Mucosa of descending colon (tissue), 3 donors: ENCODE results near the gene SAP30BP. TPM values are rescaled to one million over a fixed set of nuclear protein-coding genes. Genes with fewer than 3 reads are reported as not detected.

Source experiments
- ATAC-seq: fragments of 200-7000 bp; cut with Tn5 transposase; one replicate; pipeline ENCODE4 v1.9.1; 2020; ENCODE audit warnings: mild to moderate bottlenecking, moderate library complexity
- DNase-seq, 3 donors: peaks; one replicate each; pipeline ENCODE4 v3.0.0-alpha.2; 2020
- H3K36me3 ChIP-seq: fragments of 200-600 bp; one replicate; pipeline ENCODE4 v1.8.0; 2021; ENCODE audit warnings: low read depth, mild to moderate bottlenecking
- H3K4me1 ChIP-seq: fragments of 200-600 bp; one replicate; pipeline ENCODE4 v1.8.0; 2021; ENCODE audit warnings: low read depth, mild to moderate bottlenecking
- H3K4me3 ChIP-seq: fragments of 200-600 bp; one replicate; pipeline ENCODE4 v1.8.0; 2021; ENCODE audit warnings: mild to moderate bottlenecking
- H3K9me3 ChIP-seq: fragments of 200-600 bp; one replicate; pipeline ENCODE4 v1.8.0; 2021; ENCODE audit warnings: mild to moderate bottlenecking
- intact Hi-C, 2 donors: fragments of 100-400 bp; cut with DNase I in 1 of 2; cut with micrococcal nuclease in 1 of 2; formaldehyde crosslinking; loops; one replicate each; pipeline versions ENCODE4 v1.11.0 to v1.11.1; 2022; cut with DNase I, micrococcal nuclease
- total RNA-seq, 3 donors: library from RNA; stranded (reverse); fragmentation: NEBNext Ultra II Directional in 2 of 3; extraction: Animal tissue kit (Norgen Biotek cat#: 25700) in 2 of 3; gene quantifications; one replicate each; pipeline versions ENCODE4 v1.2.1 to v1.2.4, GENCODE V29; 2021 to 2023
- TF ChIP-seq, protein P1 (sequence below): fragments of 200-600 bp; IDR thresholded peaks from one replicate; pipeline ENCODE4 v1.8.0; 2022; ENCODE audit warnings: antibody characterized with exemption, mild to moderate bottlenecking
- donor health status: DM: no; HTN: no; CAD: no; lungs with moderate emphysema.
- donor health status: DM: no; HTN: no; CAD: no.
- donor health status: DM: no; HTN: yes; CAD: no.

The SAP30BP gene
- total RNA-seq, 3 donors from 2014 or later = 76.5 to 83.8 (median 76.9) TPM

DNA sequence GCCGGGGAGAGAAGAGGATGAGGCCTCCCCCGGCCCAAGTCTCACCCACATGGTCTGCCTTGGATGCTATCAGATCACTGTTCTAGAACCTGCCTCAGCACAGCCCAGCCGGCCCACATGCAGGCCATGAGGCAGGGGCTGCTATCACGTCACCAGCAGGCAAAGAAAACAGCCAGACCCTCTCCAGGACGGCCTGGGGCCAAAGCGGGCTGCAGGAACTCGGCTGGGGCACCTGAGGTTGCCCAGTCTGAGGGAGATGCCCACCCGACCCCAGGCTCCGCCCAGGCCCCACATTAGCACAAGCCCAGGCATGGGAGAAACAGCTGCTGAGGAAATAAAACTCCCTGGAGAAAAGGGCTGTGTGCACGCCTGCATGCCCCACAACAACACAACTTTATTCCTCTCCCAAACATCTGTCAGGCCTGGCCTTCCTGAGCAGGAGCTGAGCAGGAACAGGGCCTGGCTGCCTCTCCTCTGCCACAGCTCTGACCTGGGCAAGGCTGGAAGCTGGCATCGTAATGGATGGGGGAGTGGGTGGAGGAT, 40.6 kb upstream of the SAP30BP start:
- ATAC-seq (no peak), DNase-seq (no peak)
- Histone ChIP-seq H3K9me3 (no peaks in the 10 kb centered on the region), H3K36me3 (no peaks in the 10 kb centered on the region), H3K4me1 (no peaks in the 10 kb centered on the region), H3K4me3 (no peak overlapping the region)
- intact Hi-C loops = no loop called here
- TF ChIP-seq, protein P1, sequence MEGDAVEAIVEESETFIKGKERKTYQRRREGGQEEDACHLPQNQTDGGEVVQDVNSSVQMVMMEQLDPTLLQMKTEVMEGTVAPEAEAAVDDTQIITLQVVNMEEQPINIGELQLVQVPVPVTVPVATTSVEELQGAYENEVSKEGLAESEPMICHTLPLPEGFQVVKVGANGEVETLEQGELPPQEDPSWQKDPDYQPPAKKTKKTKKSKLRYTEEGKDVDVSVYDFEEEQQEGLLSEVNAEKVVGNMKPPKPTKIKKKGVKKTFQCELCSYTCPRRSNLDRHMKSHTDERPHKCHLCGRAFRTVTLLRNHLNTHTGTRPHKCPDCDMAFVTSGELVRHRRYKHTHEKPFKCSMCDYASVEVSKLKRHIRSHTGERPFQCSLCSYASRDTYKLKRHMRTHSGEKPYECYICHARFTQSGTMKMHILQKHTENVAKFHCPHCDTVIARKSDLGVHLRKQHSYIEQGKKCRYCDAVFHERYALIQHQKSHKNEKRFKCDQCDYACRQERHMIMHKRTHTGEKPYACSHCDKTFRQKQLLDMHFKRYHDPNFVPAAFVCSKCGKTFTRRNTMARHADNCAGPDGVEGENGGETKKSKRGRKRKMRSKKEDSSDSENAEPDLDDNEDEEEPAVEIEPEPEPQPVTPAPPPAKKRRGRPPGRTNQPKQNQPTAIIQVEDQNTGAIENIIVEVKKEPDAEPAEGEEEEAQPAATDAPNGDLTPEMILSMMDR = no peak

DNA sequence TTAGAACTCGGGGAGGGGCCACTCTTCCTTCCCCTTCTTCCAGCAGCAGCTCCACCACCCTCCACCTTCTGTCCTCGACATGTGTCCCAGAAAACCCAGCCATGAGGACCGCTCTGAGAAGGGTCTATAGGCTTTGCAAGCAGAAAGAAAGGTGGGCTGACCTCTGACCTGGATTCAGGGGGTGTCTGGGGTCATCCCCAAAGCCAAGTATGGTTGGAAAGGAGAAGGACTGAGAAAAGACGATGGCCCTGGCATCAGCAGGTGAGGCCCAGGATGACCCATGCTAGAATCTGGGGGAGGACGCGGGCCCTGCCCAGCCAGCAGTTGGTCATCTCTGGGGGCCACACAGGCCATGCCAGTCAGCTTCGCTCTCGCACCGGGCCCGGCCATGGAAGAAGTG, 40.0 kb upstream of the SAP30BP start:
- Histone ChIP-seq H3K4me3 (no peak overlapping the region), H3K4me1 (no peaks in the 10 kb centered on the region), H3K36me3 (no peaks in the 10 kb centered on the region), H3K9me3 (no peaks in the 10 kb centered on the region)
- intact Hi-C loops = no loop called here
- ATAC-seq = no peak
- DNase-seq = no peak
- TF ChIP-seq, protein P1 = no peak

DNA sequence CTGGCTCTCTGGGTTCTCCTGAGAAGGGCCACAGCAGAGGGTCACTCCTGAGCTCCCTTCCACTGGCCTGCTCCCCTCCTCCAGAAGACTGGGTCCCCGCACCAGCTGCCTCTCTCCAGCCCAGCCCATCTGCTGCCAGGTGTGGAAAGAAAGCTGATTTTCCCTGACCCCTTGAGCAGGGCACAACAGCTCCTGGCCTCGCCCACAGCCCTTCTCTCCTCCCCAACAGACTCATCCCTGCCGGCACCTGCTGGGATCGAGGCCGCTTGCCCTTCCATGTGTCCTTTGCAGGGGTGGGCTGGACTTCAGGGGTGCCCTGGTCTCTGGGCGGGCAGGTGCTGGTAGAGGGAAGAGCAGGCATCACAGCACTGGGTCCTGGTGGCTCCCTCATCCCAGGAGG, 38.7 kb upstream of the SAP30BP start:
- Histone ChIP-seq H3K36me3 (no peaks in the 10 kb centered on the region), H3K9me3 (no peaks in the 10 kb centered on the region), H3K4me1 (peaks cover 10% of the 10 kb centered on the region), H3K4me3 (no peak overlapping the region)
- TF ChIP-seq, protein P1 = no peak
- ATAC-seq (no peak), DNase-seq (no peak)
- intact Hi-C loops = no loop called here

DNA sequence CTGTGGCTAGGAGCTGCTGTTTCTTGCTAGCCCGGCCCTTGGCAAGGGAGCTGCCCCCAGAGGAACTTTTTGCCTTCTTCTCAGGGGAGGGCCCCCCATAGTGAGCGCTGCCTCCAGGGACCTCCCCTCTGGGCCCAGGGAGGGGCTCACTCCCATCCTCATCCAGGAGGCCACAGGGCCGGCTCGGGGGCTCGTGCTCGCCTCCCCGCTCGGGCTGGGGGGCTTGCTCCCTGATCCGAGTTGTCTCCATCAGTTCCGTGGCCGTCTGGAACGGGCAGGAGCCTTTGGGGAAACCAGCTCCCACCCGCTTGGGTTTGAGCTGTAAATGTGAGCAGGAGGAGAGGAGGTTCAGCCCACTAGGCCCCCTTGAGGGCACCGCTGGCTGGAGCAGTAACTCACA, 38.0 kb upstream of the SAP30BP start:
- H3K36me3 ChIP-seq = no peaks in the 10 kb centered on the region
- intact Hi-C loops = no loop called here

DNA sequence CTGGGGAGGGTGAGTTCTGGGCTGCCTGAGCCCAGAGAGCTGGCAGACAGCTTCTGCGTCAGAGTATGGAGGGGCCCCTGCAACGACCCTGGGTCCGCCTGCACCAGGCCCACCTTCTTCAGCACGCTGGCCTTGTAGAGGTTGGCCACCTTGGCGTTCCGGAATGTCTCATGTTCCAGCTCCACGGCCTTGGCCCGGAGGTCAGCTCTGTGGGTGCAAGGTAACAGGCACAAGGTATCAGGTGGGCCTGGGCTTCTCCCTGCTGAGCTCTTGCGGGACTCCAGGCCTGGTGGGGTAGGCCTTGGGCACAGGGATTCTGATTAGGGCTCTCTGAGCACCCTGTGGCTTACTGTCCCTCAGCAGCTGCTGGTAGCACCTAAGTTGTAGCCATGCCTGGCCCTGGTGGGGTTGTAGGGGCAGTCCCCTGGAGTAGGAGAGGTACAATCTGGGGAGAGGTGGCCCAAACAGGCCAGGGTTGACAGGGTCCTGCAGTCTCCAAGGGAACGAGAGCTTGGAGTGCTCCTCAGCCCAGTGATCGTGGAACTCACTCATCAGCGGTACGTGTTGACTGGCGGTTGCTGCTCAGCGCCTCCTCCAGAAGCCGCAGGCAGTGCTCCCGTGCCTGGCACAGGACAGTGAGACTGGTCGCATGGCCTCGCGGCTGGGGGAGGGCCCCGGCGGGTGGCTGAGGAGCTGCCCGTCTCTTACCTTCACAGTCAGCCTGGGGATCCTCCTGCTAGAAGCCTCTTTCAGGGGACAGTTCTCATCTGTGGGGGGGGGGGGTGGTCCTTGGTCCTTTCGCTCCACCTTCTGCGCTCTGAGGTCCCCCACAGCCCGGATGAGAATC, 36.8 kb upstream of the SAP30BP start:
- Histone ChIP-seq H3K4me1 (peaks cover 24% of the 10 kb centered on the region), H3K9me3 (no peaks in the 10 kb centered on the region), H3K36me3 (no peaks in the 10 kb centered on the region), H3K4me3 (no peak overlapping the region)
- DNase-seq = peak in 1 of 3 donors; percentile 49
- intact Hi-C loops = loop anchor here in 1 of 2 donors (5.0 kb wide), 1 partner anchor 122 kb away; no protein-coding TSS in a partner anchor
- TF ChIP-seq, protein P1 = no peak
- ATAC-seq = no peak

More for the DNA sequence above, 38.0 kb upstream of the SAP30BP start:
- Histone ChIP-seq H3K9me3 (no peaks in the 10 kb centered on the region), H3K4me1 (peaks cover 17% of the 10 kb centered on the region), H3K4me3 (no peak overlapping the region)
- TF ChIP-seq, protein P1 = no peak
- DNase-seq (no peak), ATAC-seq (no peak)
